SK-N-SH treated with all-trans-retinoic acid at 6 μM for 48 hours (cell line): Measurements from ENCODE around the gene ERC1.

Source experiments
- ATAC-seq: fragments of 200-7000 bp; cut with Tn5 transposase; 3 replicates; pipeline ENCODE4 v1.9.1; 2020; ENCODE audit warnings: mild to moderate bottlenecking, moderate library complexity
- ARNTL ChIP-seq: fragments of 450-650 bp; formaldehyde crosslinking; IDR thresholded peaks from 2 replicates; pipeline ENCODE4 v1.5.0; 2020; ENCODE audit warnings: low read depth, mild to moderate bottlenecking, moderate library complexity, borderline replicate concordance
- CSDC2 ChIP-seq: fragments of 250-450 bp; sonication (Bioruptor Pico); IDR thresholded peaks from 2 replicates; pipeline ENCODE4 v1.5.0; 2020; ENCODE audit warnings: mild to moderate bottlenecking, moderate library complexity
- CSRNP3 ChIP-seq: fragments of 250-450 bp; sonication (Bioruptor Pico); IDR thresholded peaks from 2 replicates; pipeline ENCODE4 v1.5.1; 2021; ENCODE audit warnings: mild to moderate bottlenecking, moderate library complexity
- ESRRG ChIP-seq: fragments of 250-450 bp; sonication (Bioruptor Pico); IDR thresholded peaks from 2 replicates; pipeline ENCODE4 v1.6.1; 2021; ENCODE audit warnings: mild to moderate bottlenecking
- GLIS3 ChIP-seq: fragments of 250-450 bp; sonication (Bioruptor Pico); IDR thresholded peaks from 2 replicates; pipeline ENCODE4 v1.5.0; 2020; ENCODE audit warnings: mild to moderate bottlenecking, moderate library complexity
- ISL1 ChIP-seq: fragments of 250-450 bp; sonication (Bioruptor Pico); IDR thresholded peaks from 2 replicates; pipeline ENCODE4 v2.1.2; 2022; ENCODE audit warnings: mild to moderate bottlenecking, moderate library complexity
- OSR1 ChIP-seq: fragments of 250-450 bp; sonication (Bioruptor Pico); IDR thresholded peaks from 2 replicates; pipeline ENCODE4 v1.8.0; 2022; ENCODE audit warnings: moderate library complexity, mild to moderate bottlenecking, inconsistent platforms
- PATZ1 ChIP-seq: fragments of 250-450 bp; sonication (Bioruptor Pico); IDR thresholded peaks from 2 replicates; pipeline ENCODE4 v1.8.0; 2020; ENCODE audit warnings: mild to moderate bottlenecking, moderate library complexity, borderline replicate concordance
- POU6F1 ChIP-seq: fragments of 250-450 bp; sonication (Bioruptor Pico); IDR thresholded peaks from 2 replicates; pipeline ENCODE4 v1.8.0; 2021; ENCODE audit warnings: low read depth, mild to moderate bottlenecking, moderate library complexity, borderline replicate concordance
- PPARA ChIP-seq: fragments of 250-450 bp; sonication (Bioruptor Pico); IDR thresholded peaks from 2 replicates; pipeline ENCODE4 v1.5.0; 2020; ENCODE audit warnings: mild to moderate bottlenecking, borderline replicate concordance
- RARB ChIP-seq: fragments of 250-450 bp; sonication (Bioruptor Pico); IDR thresholded peaks from 2 replicates; pipeline ENCODE4 v1.8.0; 2021; ENCODE audit warnings: mild to moderate bottlenecking, moderate library complexity
- SNAI2 ChIP-seq: fragments of 250-450 bp; sonication (Bioruptor Pico); IDR thresholded peaks from 2 replicates; pipeline ENCODE4 v1.5.0; 2020; ENCODE audit warnings: mild to moderate bottlenecking, moderate library complexity
- TCF4 ChIP-seq: fragments of 250-450 bp; sonication (Bioruptor Pico); IDR thresholded peaks from 2 replicates; pipeline ENCODE4 v1.8.0; 2021; ENCODE audit warnings: mild to moderate bottlenecking, moderate library complexity, borderline replicate concordance
- TOX ChIP-seq: fragments of 250-450 bp; sonication (Bioruptor Pico); IDR thresholded peaks from 2 replicates; pipeline ENCODE4 v1.8.0; 2021; ENCODE audit warnings: mild to moderate bottlenecking, moderate library complexity, borderline replicate concordance
- TSHZ2 ChIP-seq: fragments of 250-450 bp; sonication (Bioruptor Pico); IDR thresholded peaks from 2 replicates; pipeline ENCODE4 v1.5.0; 2020; ENCODE audit warnings: mild to moderate bottlenecking, moderate library complexity
- ZFP3 ChIP-seq: fragments of 250-450 bp; sonication (Bioruptor Pico); IDR thresholded peaks from 2 replicates; pipeline ENCODE4 v1.5.0; 2020; ENCODE audit warnings: mild to moderate bottlenecking, moderate library complexity
- ZFP30 ChIP-seq: fragments of 450-650 bp; formaldehyde crosslinking; IDR thresholded peaks from 2 replicates; pipeline ENCODE4 v1.5.0; 2022; ENCODE audit warnings: mild to moderate bottlenecking, moderate library complexity
- ZNF565 ChIP-seq: fragments of 450-650 bp; formaldehyde crosslinking; conservative IDR thresholded peaks from 2 replicates; pipeline ENCODE4 v1.5.0; 2020; ENCODE audit warnings: low read depth, mild to moderate bottlenecking, moderate library complexity
- ZNF70 ChIP-seq: fragments of 450-650 bp; formaldehyde crosslinking; IDR thresholded peaks from 2 replicates; pipeline ENCODE4 v1.5.0; 2020; ENCODE audit warnings: mild to moderate bottlenecking, moderate library complexity
- ZNF8 ChIP-seq: fragments of 450-650 bp; formaldehyde crosslinking; IDR thresholded peaks from 2 replicates; pipeline ENCODE4 v1.5.0; 2020; ENCODE audit warnings: mild to moderate bottlenecking, moderate library complexity
- TF ChIP-seq, protein P1 (sequence below): fragments of 250-450 bp; sonication (Bioruptor Pico); IDR thresholded peaks from 2 replicates; pipeline ENCODE4 v1.5.1; 2020; ENCODE audit warnings: low read depth, mild to moderate bottlenecking, moderate library complexity

ERC1 gene

GRCh38 chr12:1083889-1084262 is 92.9 kb downstream of the ERC1 start (continued):
- no peak for TF ChIP-seq ARNTL (CRISPR knock-in tag)
- TF ChIP-seq SNAI2 (CRISPR knock-in tag), result no peak
- TF ChIP-seq, protein P1, sequence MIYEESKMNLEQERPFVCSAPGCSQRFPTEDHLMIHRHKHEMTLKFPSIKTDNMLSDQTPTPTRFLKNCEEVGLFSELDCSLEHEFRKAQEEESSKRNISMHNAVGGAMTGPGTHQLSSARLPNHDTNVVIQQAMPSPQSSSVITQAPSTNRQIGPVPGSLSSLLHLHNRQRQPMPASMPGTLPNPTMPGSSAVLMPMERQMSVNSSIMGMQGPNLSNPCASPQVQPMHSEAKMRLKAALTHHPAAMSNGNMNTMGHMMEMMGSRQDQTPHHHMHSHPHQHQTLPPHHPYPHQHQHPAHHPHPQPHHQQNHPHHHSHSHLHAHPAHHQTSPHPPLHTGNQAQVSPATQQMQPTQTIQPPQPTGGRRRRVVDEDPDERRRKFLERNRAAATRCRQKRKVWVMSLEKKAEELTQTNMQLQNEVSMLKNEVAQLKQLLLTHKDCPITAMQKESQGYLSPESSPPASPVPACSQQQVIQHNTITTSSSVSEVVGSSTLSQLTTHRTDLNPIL (CRISPR knock-in tag), result no peak
- TF ChIP-seq ZNF70 (CRISPR knock-in tag), result no peak
- TF ChIP-seq ISL1 (CRISPR knock-in tag), result no peak
- TF ChIP-seq ESRRG, result no peak
- TF ChIP-seq, all 23 proteins: peak for 0

DNA sequence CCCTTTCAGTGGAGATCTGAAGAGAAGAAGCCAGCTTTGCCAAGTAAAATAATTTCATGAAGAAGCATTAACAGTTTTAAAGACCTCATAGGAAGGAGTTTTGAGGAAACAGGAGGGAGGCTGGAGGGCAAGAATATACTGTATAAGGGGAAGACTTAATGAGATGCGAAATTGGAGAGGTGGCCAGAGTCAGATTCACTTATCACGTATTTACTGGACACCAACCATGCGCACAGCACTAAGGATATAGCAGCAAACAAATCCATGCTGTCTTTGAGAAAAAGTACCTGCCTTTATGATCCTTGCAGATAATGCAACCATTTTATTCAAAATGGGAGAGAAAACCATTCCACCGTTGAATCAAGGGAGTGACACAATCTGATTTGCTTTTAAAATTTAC is 100.3 kb downstream of the ERC1 start:
- peak; percentile 55 for ATAC-seq
- no peak for TF ChIP-seq SNAI2 (CRISPR knock-in tag)
- no peak for TF ChIP-seq OSR1
- no peak for TF ChIP-seq GLIS3 (CRISPR knock-in tag)
- no peak for TF ChIP-seq POU6F1 (CRISPR knock-in tag)
- TF ChIP-seq RARB (CRISPR knock-in tag), result no peak
- no peak for TF ChIP-seq ZNF8 (CRISPR knock-in tag)
- no peak for TF ChIP-seq ZNF70 (CRISPR knock-in tag)
- TF ChIP-seq TOX, result no peak
- TF ChIP-seq TCF4 (CRISPR knock-in tag), result no peak
- no peak for TF ChIP-seq CSDC2
- no peak for TF ChIP-seq CSRNP3 (CRISPR knock-in tag)
- no peak for TF ChIP-seq ZNF565 (CRISPR knock-in tag)
- no peak for TF ChIP-seq ZFP3 (CRISPR knock-in tag)
- no peak for TF ChIP-seq TSHZ2
- no peak for TF ChIP-seq ISL1 (CRISPR knock-in tag)
- TF ChIP-seq ESRRG, result no peak
- TF ChIP-seq, protein P1 (CRISPR knock-in tag), result no peak
- no peak for TF ChIP-seq PATZ1 (CRISPR knock-in tag)
- no peak for TF ChIP-seq ZFP30 (CRISPR knock-in tag)

GRCh38 chr12:1093166-1093751 is 102.2 kb downstream of the ERC1 start:
- peak; percentile 94 for ATAC-seq
- TF ChIP-seq CSRNP3 (CRISPR knock-in tag), result no peak
- TF ChIP-seq PATZ1 (CRISPR knock-in tag), result no peak
- no peak for TF ChIP-seq SNAI2 (CRISPR knock-in tag)
- no peak for TF ChIP-seq CSDC2
- no peak for TF ChIP-seq ZFP30 (CRISPR knock-in tag)
- TF ChIP-seq PPARA (CRISPR knock-in tag), result no peak
- no peak for TF ChIP-seq GLIS3 (CRISPR knock-in tag)
- no peak for TF ChIP-seq ZFP3 (CRISPR knock-in tag)
- no peak for TF ChIP-seq TCF4 (CRISPR knock-in tag)
- no peak for TF ChIP-seq ZNF70 (CRISPR knock-in tag)
